ENCODE results near the gene PGBD5. TPM values are rescaled to one million over a fixed set of nuclear protein-coding genes. Genes with fewer than 3 reads are reported as not detected.

The PGBD5 gene
- total and polyA plus RNA-seq, 9 of the 15 experiments (the other 6 are each of a cell fraction or from before 2014, with no cell fraction given) = under 0.01 to 0.40 (median 0.10) TPM; not detected in 3

DNA sequence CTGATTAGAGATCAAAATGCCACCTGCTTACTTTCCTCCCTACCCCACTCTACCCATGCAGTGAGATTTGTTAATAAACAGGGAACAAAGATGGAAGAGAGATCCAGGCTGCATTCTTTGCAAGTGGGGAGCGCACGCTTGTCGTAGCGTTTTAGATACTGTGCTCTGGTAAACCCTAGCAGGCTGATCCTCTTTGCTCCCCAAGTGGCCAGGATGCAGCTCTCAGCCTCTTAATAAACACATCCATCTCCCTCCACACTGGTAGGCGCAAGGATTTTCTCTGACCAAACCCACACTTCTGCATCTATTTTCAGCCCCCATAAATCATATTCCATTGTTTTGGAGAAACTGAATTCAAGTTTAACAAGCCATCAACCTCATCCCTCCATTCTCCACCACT lies 2.9 kb downstream of the PGBD5 start (continued):
- TF ChIP-seq CREB5 (CRISPR knock-in tag; IDR thresholded peaks at IDR 0.05) = no peak
- no peak for TF ChIP-seq PCBP1 (IDR thresholded peaks at IDR 0.05; ENCODE audit: low read depth, low read length, poor library complexity, severe bottlenecking)
- TF ChIP-seq ZNF696 (CRISPR knock-in tag; conservative IDR thresholded peaks at IDR 0.05) = no peak
- TF ChIP-seq CBFA2T2 (conservative IDR thresholded peaks at IDR 0.05) = no peak
- no peak for TF ChIP-seq ZNF764 (CRISPR knock-in tag; IDR thresholded peaks at IDR 0.05; ENCODE audit: low read depth)
- no peak for TF ChIP-seq ZNF212 (CRISPR knock-in tag; IDR thresholded peaks at IDR 0.05)

DNA sequence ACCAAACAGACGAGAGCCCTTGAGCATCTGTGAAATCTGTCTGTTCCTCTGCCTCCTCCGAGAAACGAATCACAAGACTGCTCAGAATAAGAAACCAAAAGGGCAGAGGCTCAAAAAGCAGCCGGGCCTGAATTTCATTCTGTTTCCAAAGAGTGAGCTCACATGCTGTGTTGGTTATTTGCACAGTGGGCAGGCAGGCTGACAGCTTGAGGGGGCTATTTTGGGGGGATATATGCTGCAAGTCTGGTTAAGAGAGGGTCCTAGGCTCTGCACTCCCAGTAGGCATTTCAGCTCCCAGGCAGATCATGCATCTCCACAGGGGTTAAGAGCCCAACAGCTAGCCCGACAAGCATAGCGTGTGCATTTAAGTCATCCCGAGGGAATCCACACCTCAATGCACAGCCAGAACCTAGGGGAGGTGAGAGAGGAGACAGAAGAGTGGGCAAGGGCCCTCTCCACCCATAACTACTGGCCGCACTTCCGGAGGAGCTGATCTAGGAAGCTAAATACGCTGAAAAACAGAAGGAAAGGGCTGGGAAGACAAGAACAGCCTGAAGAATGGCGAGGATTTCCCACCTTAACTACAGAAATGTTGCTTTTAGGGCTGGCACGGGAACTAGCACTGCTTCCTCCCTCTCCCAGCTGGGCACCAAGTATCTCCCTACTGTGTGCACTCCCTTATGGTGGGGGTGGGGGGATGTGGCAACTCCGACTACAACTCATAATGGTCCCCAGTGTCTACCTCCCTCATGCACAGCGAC lies 3.7 kb downstream of the PGBD5 start:
- FAIRE-seq = no peak
- intact Hi-C loops (cut with micrococcal nuclease) = no loop called here

More for the DNA sequence above, 3.7 kb downstream of the PGBD5 start:
- under 1% methylated on average over 14 of the region's 14 CpGs for WGBS (ENCODE audit: insufficient coverage, low coverage, missing lambda C conversion rate)
- CTCF ChIA-PET (ENCODE audit: low intra/inter-chr PET ratio) = no interaction called here
- H3K27me3 ChIP-seq (ENCODE audit: control insufficient read depth in 2 of 2, insufficient read depth in 2 of 2, low read length in 2 of 2) = peaks cover 33 to 39% of the 10 kb centered on the region in 2 experiments
- H3K9me3 ChIP-seq (replicated peaks; ENCODE audit: control insufficient read depth, insufficient read depth, low read depth, low read length) = no peaks in the 10 kb centered on the region
- no peaks in the 10 kb centered on the region for H3K9me1 ChIP-seq (ENCODE audit: control insufficient read depth, insufficient read depth, low read length)
- in situ Hi-C loops (cut with MboI) = no loop called here
- no peaks in the 10 kb centered on the region for H3K79me2 ChIP-seq (ENCODE audit: control insufficient read depth, insufficient read depth, low read length)
- no peak overlapping the region for H3K9ac ChIP-seq (ENCODE audit: insufficient read depth in 1 of 2, low read depth in 2 of 2, low read length in 2 of 2)
- no peak for DNase-seq (ENCODE audit: extremely low read depth in 1 of 4, low spot score in 3 of 4)
- TF ChIP-seq POLR2AphosphoS5 (IDR thresholded peaks at IDR 0.05; ENCODE audit: control insufficient read depth, insufficient read depth, low read depth, low read length) (peak; percentile 62; the same call in 1 of the 2 replicates), TBP (optimal IDR thresholded peaks at IDR 0.05; ENCODE audit: low read depth, low read length) (peak; percentile 64), SAP30 (IDR thresholded peaks at IDR 0.05; ENCODE audit: borderline replicate concordance, insufficient read depth, low read depth, low read length, poor library complexity, severe bottlenecking) (no peak), POLR2A (conservative IDR thresholded peaks at IDR 0.05) (peak; percentile 49; the same call in 1 of the 2 replicates)
- no TSS peak for BruUV-seq (replicated peaks)
- peaks cover 10% of the 10 kb centered on the region for H4K20me1 ChIP-seq (replicated peaks; ENCODE audit: control insufficient read depth, insufficient read depth, low read length)
- H3K36me3 ChIP-seq (ENCODE audit: control insufficient read depth, insufficient read depth, low read length) = no peaks in the 10 kb centered on the region
- H3K27ac ChIP-seq (ENCODE audit: extremely low read depth, low read depth, low read length) = no peak overlapping the region
- POLR2A ChIA-PET = interaction anchor here (0.5 to 0.7 kb wide), 2 partner anchors 8 to 913 kb away, joined by 3 read pairs; no protein-coding TSS in a partner anchor
- no peak for ATAC-seq
- H3K4me3 ChIP-seq = no peak overlapping the region
- peaks cover 0 to 14% of the 10 kb centered on the region in 2 experiments; a peak in 2 of 5 replicates for H3K4me1 ChIP-seq (replicated peaks in 1 of 2; ENCODE audit: control insufficient read depth in 2 of 2, insufficient read depth in 2 of 2, low read length in 2 of 2)
- no peak overlapping the region for H2AFZ ChIP-seq (ENCODE audit: low read depth, low read length)
- H3K4me2 ChIP-seq (ENCODE audit: insufficient read depth, low read length) = no peak overlapping the region

Measured in K562 (cell line).